PC-9 (cell line): Measurements from ENCODE around the gene RANBP10.

Source experiments
- EZH2 ChIP-seq: fragments of 200-600 bp; sonication (generic); IDR thresholded peaks from 2 replicates; pipeline ENCODE4 v1.8.0; 2017; ENCODE audit warnings: antibody characterized with exemption, low read depth
- TF ChIP-seq, protein P1 (sequence below): fragments of 200-600 bp; sonication (generic); conservative IDR thresholded peaks from 2 replicates; pipeline ENCODE4 v1.6.1; 2017; ENCODE audit warnings: mixed run types, antibody characterized with exemption, mild to moderate bottlenecking, moderate library complexity

DNA sequence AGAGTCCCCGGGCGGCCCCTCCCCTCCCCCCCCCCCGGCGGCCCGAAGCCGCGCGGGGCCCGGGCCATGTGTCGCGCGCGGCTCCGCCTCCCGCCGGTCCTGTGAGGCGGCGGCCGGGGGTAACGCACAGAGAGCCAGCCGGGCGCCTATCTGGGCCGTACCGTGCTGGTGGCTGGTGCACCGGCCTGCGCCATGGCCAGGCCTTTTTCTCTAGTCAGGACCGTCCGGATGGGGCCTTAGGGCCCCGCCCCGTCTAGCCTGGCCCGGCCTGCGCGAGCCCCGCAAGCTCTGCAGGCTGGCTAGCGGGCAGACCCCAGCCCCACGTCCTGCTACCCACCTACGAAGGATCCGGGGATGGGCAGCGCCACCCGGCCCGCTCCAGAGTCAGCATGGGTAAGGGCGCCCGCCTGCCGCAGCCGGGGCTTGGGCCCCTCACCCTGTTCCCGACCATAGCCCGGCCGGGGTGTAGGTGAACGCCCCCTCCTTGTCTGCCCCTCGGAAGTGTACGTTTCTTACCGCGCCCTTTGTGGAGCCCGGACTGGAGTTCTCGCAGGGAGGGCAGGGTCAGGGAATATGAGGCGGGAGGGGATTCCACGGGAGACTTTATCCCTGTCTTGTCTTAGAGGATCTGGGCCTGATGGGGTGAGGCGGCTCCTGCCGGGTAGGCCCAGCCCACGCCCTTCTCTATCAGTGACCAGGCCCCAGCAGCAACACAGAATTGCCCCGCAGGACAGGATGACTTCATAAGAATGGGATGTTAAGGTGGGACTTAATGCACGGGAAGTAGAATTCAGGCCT is 40.9 kb upstream of the RANBP10 start, which contains the start of gene CENPT:
- no peak for TF ChIP-seq EZH2
- TF ChIP-seq, protein P1, sequence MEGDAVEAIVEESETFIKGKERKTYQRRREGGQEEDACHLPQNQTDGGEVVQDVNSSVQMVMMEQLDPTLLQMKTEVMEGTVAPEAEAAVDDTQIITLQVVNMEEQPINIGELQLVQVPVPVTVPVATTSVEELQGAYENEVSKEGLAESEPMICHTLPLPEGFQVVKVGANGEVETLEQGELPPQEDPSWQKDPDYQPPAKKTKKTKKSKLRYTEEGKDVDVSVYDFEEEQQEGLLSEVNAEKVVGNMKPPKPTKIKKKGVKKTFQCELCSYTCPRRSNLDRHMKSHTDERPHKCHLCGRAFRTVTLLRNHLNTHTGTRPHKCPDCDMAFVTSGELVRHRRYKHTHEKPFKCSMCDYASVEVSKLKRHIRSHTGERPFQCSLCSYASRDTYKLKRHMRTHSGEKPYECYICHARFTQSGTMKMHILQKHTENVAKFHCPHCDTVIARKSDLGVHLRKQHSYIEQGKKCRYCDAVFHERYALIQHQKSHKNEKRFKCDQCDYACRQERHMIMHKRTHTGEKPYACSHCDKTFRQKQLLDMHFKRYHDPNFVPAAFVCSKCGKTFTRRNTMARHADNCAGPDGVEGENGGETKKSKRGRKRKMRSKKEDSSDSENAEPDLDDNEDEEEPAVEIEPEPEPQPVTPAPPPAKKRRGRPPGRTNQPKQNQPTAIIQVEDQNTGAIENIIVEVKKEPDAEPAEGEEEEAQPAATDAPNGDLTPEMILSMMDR: no peak
